A549 (cell line): ENCODE data around the gene DNHD1. TPM values are rescaled to one million over a fixed set of nuclear protein-coding genes. Genes with fewer than 3 reads are reported as not detected.

Experiments used
- ATAC-seq, 2 experiments: fragments of 200-7000 bp in 1 of 2; fragments of >200 bp in 1 of 2; cut with Nextera tagmentation in 1 of 2; cut with Tn5 transposase in 1 of 2; 3 replicates each; pipeline versions ENCODE4 v1.8.0 to v1.9.1; 2018 to 2020; ENCODE audit warnings: mild to moderate bottlenecking in 1 of 2, moderate library complexity in 1 of 2
- CTCF ChIA-PET: fragments of 300-600 bp; sonication (Branson Sonifier 250); formaldehyde crosslinking; extraction: SDS; loops from one replicate; lab custom pipeline; 2021; ENCODE audit warnings: antibody characterized with exemption, inconsistent platforms; lab: Yijun Ruan, JAX
- POLR2A ChIA-PET: fragments of 350-600 bp; formaldehyde crosslinking; extraction: SDS; loops from one replicate; lab custom pipeline; 2021; ENCODE audit warnings: antibody characterized with exemption, inconsistent platforms; lab: Yijun Ruan, JAX
- DNase-seq, 2 experiments: peaks; one replicate each; pipeline versions ENCODE4 v3.0.0 to v3.0.0-alpha.2; 2011 to 2016; ENCODE audit warnings: low read depth in 1 of 2, low spot score in 1 of 2
- FAIRE-seq: peaks from 2 replicates; lab custom pipeline; 2011; peaks lifted over from hg19 to GRCh38; lab: Jason Lieb, UNC
- H3K27ac ChIP-seq, 2 experiments: fragments of >200 bp; sonication (Bioruptor Twin); formaldehyde crosslinking; 3 replicates each; pipeline ENCODE4 v1.5.1; 2016 to 2017
- H3K4me1 ChIP-seq: fragments of >200 bp; sonication (Bioruptor Twin); formaldehyde crosslinking; 3 replicates; pipeline ENCODE4 v1.6.1; 2016
- H3K4me2 ChIP-seq: fragments of >200 bp; sonication (Bioruptor Twin); formaldehyde crosslinking; 3 replicates; pipeline ENCODE4 v1.6.1; 2016
- H3K4me3 ChIP-seq: fragments of >200 bp; sonication (Bioruptor Twin); formaldehyde crosslinking; 3 replicates; pipeline ENCODE4 v1.5.1; 2016
- H3K9me3 ChIP-seq: fragments of >200 bp; sonication (Bioruptor Twin); formaldehyde crosslinking; 3 replicates; pipeline ENCODE4 v1.6.1; 2016
- CBX2 ChIP-seq: fragments of 200-600 bp; sonication (generic); IDR thresholded peaks from 2 replicates; pipeline ENCODE4 v1.6.1; 2016; ENCODE audit warnings: low read depth, mild to moderate bottlenecking, borderline replicate concordance
- CHD2 ChIP-seq: fragments of 150-350 bp; IDR thresholded peaks from 2 replicates; pipeline ENCODE4 v1.6.1; 2014; ENCODE audit warnings: low read length; ENCODE audit not compliant: partially characterized antibody
- EHF ChIP-seq: fragments of 250-450 bp; sonication (Bioruptor Pico); IDR thresholded peaks from 2 replicates; pipeline ENCODE4 v1.5.0; 2020; ENCODE audit warnings: mild to moderate bottlenecking
- EHMT2 ChIP-seq: fragments of 200-600 bp; sonication (generic); IDR thresholded peaks from 2 replicates; pipeline ENCODE4 v1.6.1; 2016; ENCODE audit warnings: antibody characterized with exemption, low read depth, mild to moderate bottlenecking, moderate library complexity
- FOSL2 ChIP-seq, 2 experiments: fragments of 450-650 bp in 1 of 2; fragments of >200 bp in 1 of 2; sonication (Bioruptor Twin) in 1 of 2; formaldehyde crosslinking; IDR thresholded peaks; 2 replicates each; pipeline versions ENCODE4 v1.5.0 to v1.6.1; 2016 to 2020; ENCODE audit warnings: mild to moderate bottlenecking in 1 of 2, moderate library complexity in 1 of 2
- HOXA7 ChIP-seq: fragments of 250-450 bp; sonication (Bioruptor Pico); IDR thresholded peaks from 2 replicates; pipeline ENCODE4 v1.5.0; 2020; ENCODE audit warnings: mild to moderate bottlenecking, moderate library complexity
- HOXB5 ChIP-seq: fragments of 250-450 bp; sonication (Bioruptor Pico); IDR thresholded peaks from 2 replicates; pipeline ENCODE4 v1.5.0; 2020; ENCODE audit warnings: mild to moderate bottlenecking, moderate library complexity
- JUN ChIP-seq, 2 experiments: fragments of >200 bp; sonication (Bioruptor Twin); formaldehyde crosslinking; IDR thresholded peaks; 2 replicates in 1 of 2; 3 replicates in 1 of 2; pipeline ENCODE4 v1.6.1; 2016 to 2017
- KDM5A ChIP-seq: fragments of 200-600 bp; sonication (generic); IDR thresholded peaks from 2 replicates; pipeline ENCODE4 v1.6.1; 2016; ENCODE audit warnings: antibody characterized with exemption, mild to moderate bottlenecking
- MAFK ChIP-seq: fragments of 450-650 bp; IDR thresholded peaks from 2 replicates; pipeline ENCODE4 v1.6.1; 2014; ENCODE audit not compliant: partially characterized antibody
- MAZ ChIP-seq: fragments of 150-350 bp; IDR thresholded peaks from 2 replicates; pipeline ENCODE4 v1.6.1; 2014; ENCODE audit warnings: antibody characterized with exemption, low read depth, low read length, borderline replicate concordance
- NR3C1 ChIP-seq: fragments of >200 bp; sonication (Bioruptor Twin); formaldehyde crosslinking; IDR thresholded peaks from 3 replicates; pipeline ENCODE4 v1.6.1; 2017
- PHF8 ChIP-seq: fragments of 200-600 bp; sonication (generic); IDR thresholded peaks from 2 replicates; pipeline ENCODE4 v1.6.1; 2016; ENCODE audit warnings: low read depth, mild to moderate bottlenecking, antibody characterized with exemption, moderate library complexity, borderline replicate concordance
- RARB ChIP-seq: fragments of 250-450 bp; sonication (Bioruptor Pico); IDR thresholded peaks from 2 replicates; pipeline ENCODE4 v1.8.0; 2021; ENCODE audit warnings: mild to moderate bottlenecking, moderate library complexity
- RCOR1 ChIP-seq: fragments of 150-350 bp; IDR thresholded peaks from 2 replicates; pipeline ENCODE4 v1.6.1; 2014; ENCODE audit warnings: antibody characterized with exemption, low read length, low read depth
- RNF2 ChIP-seq: fragments of 200-600 bp; sonication (generic); IDR thresholded peaks from 2 replicates; pipeline ENCODE4 v1.6.1; 2016; ENCODE audit warnings: low read depth, mild to moderate bottlenecking, antibody characterized with exemption, moderate library complexity, borderline replicate concordance
- ZNF302 ChIP-seq: fragments of 250-450 bp; sonication (Bioruptor Pico); IDR thresholded peaks from 2 replicates; pipeline ENCODE4 v1.9.0; 2021; ENCODE audit warnings: inconsistent platforms, mild to moderate bottlenecking, moderate library complexity
- ZSCAN20 ChIP-seq: fragments of 250-450 bp; sonication (Bioruptor Pico); IDR thresholded peaks from 2 replicates; pipeline ENCODE4 v1.8.0; 2022; ENCODE audit warnings: mild to moderate bottlenecking, moderate library complexity
- WGBS: methylation state at CpG from one replicate; pipeline ENCODE4 v1.1.6; 2017; ENCODE audit errors: missing lambda C conversion rate; 5-methylcytosine and 5-hydroxymethylcytosine counted together
- polyA plus RNA-seq, 4 experiments: library from polyadenylated mRNA; depleted of rRNA in 3 of 4; stranded (reverse); fragments of >200 nt; fragmentation: RNase III in 1 of 4; extraction: RNeasy Plus Mini Kit Qiagen cat#74134 plus additional on column Dnase treatment in 1 of 4; gene quantifications; 2 replicates in 3 of 4; 3 replicates in 1 of 4; pipeline ENCODE4 v1.2.3, GENCODE V29; 2011 to 2017
- TF ChIP-seq, protein P1 (sequence below): fragments of >200 bp; sonication (Bioruptor Twin); formaldehyde crosslinking; IDR thresholded peaks from 3 replicates; pipeline ENCODE4 v1.6.1; 2016
- TF ChIP-seq, protein P2 (sequence below): fragments of >200 bp; sonication (Bioruptor Twin); formaldehyde crosslinking; IDR thresholded peaks from 3 replicates; pipeline ENCODE4 v1.5.1; 2016
- TF ChIP-seq, protein P3 (sequence below): fragments of 250-450 bp; sonication (Bioruptor Pico); IDR thresholded peaks from 2 replicates; pipeline ENCODE4 v1.5.0; 2020; ENCODE audit warnings: low read depth, mild to moderate bottlenecking, moderate library complexity
- TF ChIP-seq, protein P4 (sequence below): fragments of 150-350 bp; IDR thresholded peaks from 2 replicates; pipeline ENCODE4 v1.6.1; 2014; ENCODE audit warnings: low read depth, mild to moderate bottlenecking, low read length

The DNHD1 gene
- polyA plus RNA-seq, 2 of the 4 experiments (the other 2 are of a cell fraction) = 6.8 to 8.6 TPM

DNA sequence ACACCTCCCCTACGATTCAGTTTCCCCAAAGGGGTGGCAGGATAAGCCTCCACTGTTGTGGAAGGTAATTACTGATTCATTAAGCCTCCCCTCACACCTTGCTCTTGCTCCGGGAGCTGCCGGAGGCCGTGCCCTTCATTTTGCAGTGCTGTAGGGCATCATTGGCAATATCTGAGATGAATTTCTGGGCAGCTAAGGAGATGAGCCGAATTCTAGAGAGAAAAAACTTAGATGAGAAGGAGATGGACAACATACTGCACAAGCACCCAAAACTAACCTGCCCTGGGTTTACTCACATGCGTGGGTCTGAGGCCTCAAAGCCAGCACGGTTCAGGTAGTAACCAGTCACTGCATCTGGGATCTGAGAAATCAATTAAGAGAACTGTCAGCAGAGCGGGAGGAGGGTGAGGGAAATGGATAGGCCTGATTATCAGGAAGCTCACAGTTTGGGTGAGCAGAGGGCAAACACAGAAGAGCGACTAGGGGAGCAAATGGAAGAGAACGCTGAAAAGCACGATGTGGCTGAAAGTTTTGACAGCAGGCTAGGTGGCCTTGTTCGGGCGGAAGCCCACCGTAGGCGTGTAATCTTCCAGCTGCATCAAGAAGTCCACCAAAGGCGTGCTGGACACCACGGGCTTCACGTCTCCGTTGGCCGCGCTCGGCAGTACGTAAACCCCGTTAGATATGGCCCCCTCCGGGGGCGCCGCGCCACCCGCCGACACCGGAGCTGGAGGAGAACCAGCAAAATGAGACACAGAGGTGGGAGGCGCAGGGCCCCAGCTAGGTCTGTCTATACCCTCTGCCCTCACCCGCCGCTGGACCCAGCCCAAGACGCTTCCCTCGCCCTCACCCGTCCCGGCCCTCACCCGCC lies 114.2 kb downstream of the DNHD1 start:
- Histone ChIP-seq H3K4me1 (peaks cover 27% of the 10 kb centered on the region), H3K27ac (peak overlapping the region; percentile 92 to 98), H3K4me3 (peak overlapping the region; percentile 78), H3K9me3 (no peaks in the 10 kb centered on the region), H3K4me2 (peak overlapping the region; percentile 93)
- POLR2A ChIA-PET = interaction anchor here (0.6 to 1.8 kb wide), 4 partner anchors 13 to 130 kb away, joined by 4 to 15 read pairs (median 4); partner anchors contain the start of genes ARFIP2, MRPL17 and TIMM10B
- ATAC-seq = no peak; a peak in 3 of 6 replicates
- no peak for FAIRE-seq
- WGBS = 15% methylated on average over 32 of the region's 39 CpGs
- TF ChIP-seq ZSCAN20 (CRISPR knock-in tag) (no peak), PHF8 (0 out of 2 replicates have a peak, but pooled peaks have one; percentile 1), HOXA7 (peak; percentile 79; the same call in 1 of the 2 replicates)
- TF ChIP-seq, protein P1, sequence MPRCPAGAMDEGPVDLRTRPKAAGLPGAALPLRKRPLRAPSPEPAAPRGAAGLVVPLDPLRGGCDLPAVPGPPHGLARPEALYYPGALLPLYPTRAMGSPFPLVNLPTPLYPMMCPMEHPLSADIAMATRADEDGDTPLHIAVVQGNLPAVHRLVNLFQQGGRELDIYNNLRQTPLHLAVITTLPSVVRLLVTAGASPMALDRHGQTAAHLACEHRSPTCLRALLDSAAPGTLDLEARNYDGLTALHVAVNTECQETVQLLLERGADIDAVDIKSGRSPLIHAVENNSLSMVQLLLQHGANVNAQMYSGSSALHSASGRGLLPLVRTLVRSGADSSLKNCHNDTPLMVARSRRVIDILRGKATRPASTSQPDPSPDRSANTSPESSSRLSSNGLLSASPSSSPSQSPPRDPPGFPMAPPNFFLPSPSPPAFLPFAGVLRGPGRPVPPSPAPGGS = no peak
- no peak for DNase-seq
- CTCF ChIA-PET = interaction anchor here (0.9 to 4.3 kb wide), 11 partner anchors 9 to 248 kb away, joined by 3 to 27 read pairs (median 3); partner anchors contain the start of gene MRPL17

DNA sequence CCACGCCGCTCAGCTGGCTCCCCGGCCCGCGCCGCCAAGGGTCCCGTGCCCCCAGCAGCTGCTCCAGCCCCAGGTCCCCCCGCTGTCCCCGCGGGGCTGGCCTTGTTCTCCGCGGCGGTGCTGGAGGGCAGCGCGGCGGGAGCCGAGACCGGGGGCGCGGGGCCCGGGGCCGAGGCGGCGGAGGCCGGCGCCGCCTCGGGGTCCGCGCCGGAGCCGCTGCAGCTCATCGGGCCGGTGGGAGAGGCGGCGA lies 114.8 kb downstream of the DNHD1 start:
- WGBS = no CpG with 5 or more reads among the region's 36 CpGs
- ChIA-PET POLR2A (interaction anchor here (0.6 to 1.8 kb wide), 4 partner anchors 12 to 131 kb away, joined by 4 to 15 read pairs (median 4); partner anchors contain the start of genes ARFIP2, MRPL17 and TIMM10B), CTCF (interaction anchor here (0.5 to 4.3 kb wide), 11 partner anchors 9 to 1313 kb away, joined by 3 to 27 read pairs (median 3); partner anchors contain the start of gene MRPL17)
- peak overlapping the region; percentile 78 for H3K4me3 ChIP-seq
- peak in 1 of 2 experiments; percentile 28; a peak in 1 of 6 replicates for ATAC-seq
- DNase-seq = no peak
- TF ChIP-seq ZSCAN20 (CRISPR knock-in tag) (no peak), MAZ (no peak), JUN (IDR thresholded peaks at IDR 0.05) (peak; percentile 87 to 93; a peak in 2 of 5 replicates)
- H3K27ac ChIP-seq = peak overlapping the region; percentile 92 to 98
- H3K4me1 ChIP-seq = peaks cover 22% of the 10 kb centered on the region
- H3K4me2 ChIP-seq = peak overlapping the region; percentile 93
- no peaks in the 10 kb centered on the region for H3K9me3 ChIP-seq
- no peak for FAIRE-seq

DNA sequence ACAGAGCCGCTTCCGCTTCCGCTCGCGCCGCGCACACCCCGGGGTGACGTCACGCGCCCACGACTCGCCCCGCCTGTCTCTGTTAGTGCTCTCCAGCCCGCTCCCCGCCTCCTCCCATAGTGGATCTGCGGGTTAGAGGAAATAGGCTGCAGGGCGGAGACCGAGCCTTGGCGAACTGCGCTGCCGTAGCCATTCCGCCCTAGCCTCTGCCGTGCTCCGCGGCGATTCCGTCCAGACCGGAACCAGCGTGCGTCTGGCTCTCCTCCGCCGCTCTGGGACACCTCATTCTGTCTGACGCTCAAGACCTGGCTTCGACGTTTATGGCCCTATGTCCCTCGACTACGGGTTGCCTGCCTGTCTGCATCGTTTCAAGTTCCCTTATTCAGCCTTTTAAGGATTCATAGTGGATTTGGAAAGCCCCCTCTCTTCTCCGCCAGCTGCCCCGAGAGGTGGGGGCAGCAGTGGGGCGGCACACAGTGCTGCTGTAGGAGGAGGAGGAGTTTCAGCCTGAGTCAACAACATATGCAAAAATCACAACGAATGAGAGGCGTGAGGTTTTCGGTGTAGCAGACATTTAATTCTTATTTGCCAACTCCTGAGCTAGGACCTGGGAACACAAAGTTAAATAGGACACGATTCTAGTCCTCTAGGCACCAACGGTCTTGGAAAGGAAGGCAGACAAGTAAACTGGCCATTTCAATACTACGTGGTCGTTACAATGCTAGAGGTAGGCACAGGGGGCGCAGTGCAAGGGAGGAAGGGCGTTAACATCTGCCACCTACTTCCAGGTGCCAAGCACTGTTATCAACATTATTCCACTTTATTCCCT lies 115.3 kb downstream of the DNHD1 start, which contains the start of gene TAF10:
Gene TAF10, minus strand, starts transcription at position 4 of the 829 bp plus-strand sequence. CDS start 27 bp downstream, outside the sequence.
- Histone ChIP-seq H3K4me1 (peaks cover 18% of the 10 kb centered on the region), H3K9me3 (no peaks in the 10 kb centered on the region), H3K27ac (peak within 1 kb of the TSS; percentile 92 to 98), H3K4me2 (peak within 1 kb of the TSS; percentile 93), H3K4me3 (peak within 1 kb of the TSS; percentile 78)
- peak; percentile 49 for FAIRE-seq
- POLR2A ChIA-PET = interaction anchor here (0.6 to 1.8 kb wide), 6 partner anchors 9 to 131 kb away, joined by 4 to 15 read pairs (median 4); partner anchors contain the start of genes ARFIP2, ILK, MRPL17 and RRP8
- DNase-seq = peak; percentile 89 to 94
- peak; percentile 90 to 94 for ATAC-seq
- 4% methylated on average over 25 of the region's 51 CpGs for WGBS
- CTCF ChIA-PET = interaction anchor here (0.5 to 4.3 kb wide), 14 partner anchors 8 to 1314 kb away, joined by 3 to 27 read pairs (median 4); partner anchors contain the start of gene MRPL17
- 0 out of 2 replicates have a peak, but pooled peaks have one; percentile 52 for TF ChIP-seq RNF2
- no peak for TF ChIP-seq FOSL2 (IDR thresholded peaks at IDR 0.05)
- TF ChIP-seq FOSL2 (CRISPR knock-in tag; IDR thresholded peaks at IDR 0.05) = peak; percentile 68; the same call in 1 of the 2 replicates
- no peak for TF ChIP-seq NR3C1
- 0 out of 2 replicates have a peak, but pooled peaks have one; percentile 55 for TF ChIP-seq HOXA7
- TF ChIP-seq RARB (CRISPR knock-in tag) = no peak
- no peak for TF ChIP-seq EHMT2
- TF ChIP-seq, protein P2, sequence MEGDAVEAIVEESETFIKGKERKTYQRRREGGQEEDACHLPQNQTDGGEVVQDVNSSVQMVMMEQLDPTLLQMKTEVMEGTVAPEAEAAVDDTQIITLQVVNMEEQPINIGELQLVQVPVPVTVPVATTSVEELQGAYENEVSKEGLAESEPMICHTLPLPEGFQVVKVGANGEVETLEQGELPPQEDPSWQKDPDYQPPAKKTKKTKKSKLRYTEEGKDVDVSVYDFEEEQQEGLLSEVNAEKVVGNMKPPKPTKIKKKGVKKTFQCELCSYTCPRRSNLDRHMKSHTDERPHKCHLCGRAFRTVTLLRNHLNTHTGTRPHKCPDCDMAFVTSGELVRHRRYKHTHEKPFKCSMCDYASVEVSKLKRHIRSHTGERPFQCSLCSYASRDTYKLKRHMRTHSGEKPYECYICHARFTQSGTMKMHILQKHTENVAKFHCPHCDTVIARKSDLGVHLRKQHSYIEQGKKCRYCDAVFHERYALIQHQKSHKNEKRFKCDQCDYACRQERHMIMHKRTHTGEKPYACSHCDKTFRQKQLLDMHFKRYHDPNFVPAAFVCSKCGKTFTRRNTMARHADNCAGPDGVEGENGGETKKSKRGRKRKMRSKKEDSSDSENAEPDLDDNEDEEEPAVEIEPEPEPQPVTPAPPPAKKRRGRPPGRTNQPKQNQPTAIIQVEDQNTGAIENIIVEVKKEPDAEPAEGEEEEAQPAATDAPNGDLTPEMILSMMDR = peak; percentile 41
- TF ChIP-seq, protein P3, sequence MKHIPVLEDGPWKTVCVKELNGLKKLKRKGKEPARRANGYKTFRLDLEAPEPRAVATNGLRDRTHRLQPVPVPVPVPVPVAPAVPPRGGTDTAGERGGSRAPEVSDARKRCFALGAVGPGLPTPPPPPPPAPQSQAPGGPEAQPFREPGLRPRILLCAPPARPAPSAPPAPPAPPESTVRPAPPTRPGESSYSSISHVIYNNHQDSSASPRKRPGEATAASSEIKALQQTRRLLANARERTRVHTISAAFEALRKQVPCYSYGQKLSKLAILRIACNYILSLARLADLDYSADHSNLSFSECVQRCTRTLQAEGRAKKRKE (CRISPR knock-in tag) = 0 out of 2 replicates have a peak, but pooled peaks have one; percentile 21
- TF ChIP-seq MAZ = no peak
- TF ChIP-seq CBX2 = no peak
- no peak for TF ChIP-seq KDM5A
- peak; percentile 10 for TF ChIP-seq MAFK
- 0 out of 2 replicates have a peak, but pooled peaks have one; percentile 26 for TF ChIP-seq PHF8
- no peak for TF ChIP-seq RCOR1
- no peak for TF ChIP-seq CHD2
- TF ChIP-seq EHF (CRISPR knock-in tag) = peak; percentile 59; the same call in 1 of the 2 replicates
- TF ChIP-seq ZNF302 (CRISPR knock-in tag) = no peak
- peak; percentile 18; the same call in 1 of the 2 replicates for TF ChIP-seq HOXB5 (CRISPR knock-in tag)
- TF ChIP-seq, protein P4, sequence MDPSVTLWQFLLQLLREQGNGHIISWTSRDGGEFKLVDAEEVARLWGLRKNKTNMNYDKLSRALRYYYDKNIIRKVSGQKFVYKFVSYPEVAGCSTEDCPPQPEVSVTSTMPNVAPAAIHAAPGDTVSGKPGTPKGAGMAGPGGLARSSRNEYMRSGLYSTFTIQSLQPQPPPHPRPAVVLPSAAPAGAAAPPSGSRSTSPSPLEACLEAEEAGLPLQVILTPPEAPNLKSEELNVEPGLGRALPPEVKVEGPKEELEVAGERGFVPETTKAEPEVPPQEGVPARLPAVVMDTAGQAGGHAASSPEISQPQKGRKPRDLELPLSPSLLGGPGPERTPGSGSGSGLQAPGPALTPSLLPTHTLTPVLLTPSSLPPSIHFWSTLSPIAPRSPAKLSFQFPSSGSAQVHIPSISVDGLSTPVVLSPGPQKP = no peak
